Upper lobe of left lung (tissue), 4 donors: ENCODE results near the gene LGR5.

Experiments
- POLR2AphosphoS5 ChIP-seq, 2 donors: sonication (generic); formaldehyde crosslinking; IDR thresholded peaks; one replicate each; pipeline ENCODE4 v1.5.1; 2017; ENCODE audit warnings: antibody characterized with exemption in 2 of 2
- TF ChIP-seq, protein P1 (sequence below), 6 experiments: fragments of 450-650 bp in 4 of 6; fragments of 200-600 bp in 2 of 6; sonication (generic) in 2 of 6; IDR thresholded peaks; one replicate each; pipeline ENCODE4 v1.5.1; 2016 to 2019; ENCODE audit warnings: antibody characterized with exemption in 6 of 6

DNA sequence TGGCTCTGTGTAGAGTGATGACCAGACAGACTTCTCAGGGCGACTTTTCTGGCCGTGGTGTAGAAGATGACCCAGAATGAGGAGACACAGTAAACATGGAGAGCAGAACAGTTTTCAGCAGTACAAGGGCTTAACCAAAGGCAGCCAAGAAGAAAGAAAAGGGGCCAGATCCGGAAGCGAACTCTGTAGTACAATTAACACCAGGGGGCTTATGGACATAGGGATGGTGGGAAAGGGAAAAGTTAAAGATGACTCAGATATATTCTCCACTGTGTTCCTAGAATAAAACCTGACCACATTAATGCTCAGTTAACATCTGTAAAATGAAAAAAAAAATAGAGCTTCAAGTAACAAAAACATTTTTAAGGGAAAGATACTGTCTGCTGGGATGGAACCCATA lies 60.2 kb downstream of the LGR5 start:
- TF ChIP-seq, protein P1, sequence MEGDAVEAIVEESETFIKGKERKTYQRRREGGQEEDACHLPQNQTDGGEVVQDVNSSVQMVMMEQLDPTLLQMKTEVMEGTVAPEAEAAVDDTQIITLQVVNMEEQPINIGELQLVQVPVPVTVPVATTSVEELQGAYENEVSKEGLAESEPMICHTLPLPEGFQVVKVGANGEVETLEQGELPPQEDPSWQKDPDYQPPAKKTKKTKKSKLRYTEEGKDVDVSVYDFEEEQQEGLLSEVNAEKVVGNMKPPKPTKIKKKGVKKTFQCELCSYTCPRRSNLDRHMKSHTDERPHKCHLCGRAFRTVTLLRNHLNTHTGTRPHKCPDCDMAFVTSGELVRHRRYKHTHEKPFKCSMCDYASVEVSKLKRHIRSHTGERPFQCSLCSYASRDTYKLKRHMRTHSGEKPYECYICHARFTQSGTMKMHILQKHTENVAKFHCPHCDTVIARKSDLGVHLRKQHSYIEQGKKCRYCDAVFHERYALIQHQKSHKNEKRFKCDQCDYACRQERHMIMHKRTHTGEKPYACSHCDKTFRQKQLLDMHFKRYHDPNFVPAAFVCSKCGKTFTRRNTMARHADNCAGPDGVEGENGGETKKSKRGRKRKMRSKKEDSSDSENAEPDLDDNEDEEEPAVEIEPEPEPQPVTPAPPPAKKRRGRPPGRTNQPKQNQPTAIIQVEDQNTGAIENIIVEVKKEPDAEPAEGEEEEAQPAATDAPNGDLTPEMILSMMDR (IDR thresholded peaks at IDR 0.05): no peak
- no peak for TF ChIP-seq POLR2AphosphoS5 (IDR thresholded peaks at IDR 0.05)
